WTC11 (cell line): ENCODE results near the gene CHRNA1. TPM values are rescaled to one million over a fixed set of nuclear protein-coding genes. Genes with fewer than 3 reads are reported as not detected.

ENCODE experiments used
- ATAC-seq: fragments of 200-7000 bp; cut with Tn5 transposase; 2 replicates; pipeline ENCODE4 v1.10.0; 2021; ENCODE audit warnings: mild to moderate bottlenecking, moderate library complexity
- CTCF ChIA-PET: fragments of 300-600 bp; sonication (Branson Sonifier 250); formaldehyde crosslinking; loops from one replicate; lab custom pipeline; 2021; ENCODE audit warnings: antibody characterized with exemption; lab: Charles Lee
- POLR2A ChIA-PET: fragments of 350-600 bp; sonication (Branson Sonifier 250); formaldehyde crosslinking; loops from one replicate; lab custom pipeline; 2021; ENCODE audit warnings: antibody characterized with exemption; lab: Charles Lee
- DNase-seq: peaks from one replicate; pipeline ENCODE4 v3.0.0; 2021; ENCODE audit warnings: low spot score
- H3K27ac Mint-ChIP-seq: 2 replicates; pipeline ENCODE4 v1.8.0; 2021; ENCODE audit warnings: mixed read lengths
- H3K27me3 Mint-ChIP-seq: 2 replicates; pipeline ENCODE4 v1.8.0; 2021; ENCODE audit warnings: low read depth, mild to moderate bottlenecking, moderate library complexity, mixed read lengths
- H3K36me3 Mint-ChIP-seq: 2 replicates; pipeline ENCODE4 v1.8.0; 2021; ENCODE audit warnings: mixed read lengths
- H3K4me1 Mint-ChIP-seq: 2 replicates; pipeline ENCODE4 v1.8.0; 2022; ENCODE audit warnings: mixed read lengths
- H3K4me3 Mint-ChIP-seq: 2 replicates; pipeline ENCODE4 v1.8.0; 2021; ENCODE audit warnings: mild to moderate bottlenecking, moderate library complexity, mixed read lengths
- H3K9me3 Mint-ChIP-seq: 2 replicates; pipeline ENCODE4 v1.8.0; 2021; ENCODE audit warnings: mixed read lengths
- ARID4B ChIP-seq: sonication (generic); formaldehyde crosslinking; IDR thresholded peaks from 2 replicates; pipeline ENCODE4 v1.8.0; 2023; ENCODE audit warnings: missing genetic modification reagents, mild to moderate bottlenecking, borderline replicate concordance
- ATF1 ChIP-seq: sonication (generic); formaldehyde crosslinking; IDR thresholded peaks from 2 replicates; pipeline ENCODE4 v1.8.1; 2023; ENCODE audit warnings: mild to moderate bottlenecking, moderate library complexity, missing genetic modification reagents
- ETV6 ChIP-seq: sonication (generic); formaldehyde crosslinking; IDR thresholded peaks from 2 replicates; pipeline ENCODE4 v1.8.1; 2022; ENCODE audit warnings: mild to moderate bottlenecking, missing genetic modification reagents
- FOXP1 ChIP-seq: sonication (generic); formaldehyde crosslinking; IDR thresholded peaks from 2 replicates; pipeline ENCODE4 v1.8.0; 2022; ENCODE audit warnings: missing genetic modification reagents, mild to moderate bottlenecking, moderate library complexity, borderline replicate concordance
- GTF2I ChIP-seq: fragments of 250-450 bp; sonication (Bioruptor Pico); conservative IDR thresholded peaks from 2 replicates; pipeline ENCODE4 v1.4.0; 2021; ENCODE audit warnings: mild to moderate bottlenecking
- MAX ChIP-seq: sonication (generic); formaldehyde crosslinking; IDR thresholded peaks from 2 replicates; pipeline ENCODE4 v1.8.0; 2022; ENCODE audit warnings: mild to moderate bottlenecking, missing genetic modification reagents
- NFE2L1 ChIP-seq: sonication (generic); formaldehyde crosslinking; IDR thresholded peaks from 2 replicates; pipeline ENCODE4 v1.8.1; 2023; ENCODE audit warnings: missing genetic modification reagents
- NFYB ChIP-seq: sonication (generic); formaldehyde crosslinking; conservative IDR thresholded peaks from 2 replicates; pipeline ENCODE4 v1.8.0; 2022; ENCODE audit warnings: low read depth, missing genetic modification reagents
- PRDM15 ChIP-seq: sonication (generic); formaldehyde crosslinking; IDR thresholded peaks from 2 replicates; pipeline ENCODE4 v1.8.0; 2022; ENCODE audit warnings: missing genetic modification reagents
- SMAD4 ChIP-seq: sonication (generic); formaldehyde crosslinking; IDR thresholded peaks from 2 replicates; pipeline ENCODE4 v1.8.0; 2022; ENCODE audit warnings: mild to moderate bottlenecking, missing genetic modification reagents
- USF1 ChIP-seq: sonication (generic); formaldehyde crosslinking; IDR thresholded peaks from 2 replicates; pipeline ENCODE4 v1.8.0; 2022; ENCODE audit warnings: mild to moderate bottlenecking, missing genetic modification reagents
- ZBTB21 ChIP-seq: sonication (generic); formaldehyde crosslinking; IDR thresholded peaks from 2 replicates; pipeline ENCODE4 v1.8.1; 2023; ENCODE audit warnings: mild to moderate bottlenecking, missing genetic modification reagents, borderline replicate concordance
- total RNA-seq: library from RNA; stranded (reverse); gene quantifications from 3 replicates; pipeline ENCODE4 v1.2.3, GENCODE V29; 2021
- TF ChIP-seq, protein P1 (sequence below): fragments of 200-600 bp; IDR thresholded peaks from 2 replicates; pipeline ENCODE4 v1.8.0; 2022; ENCODE audit warnings: antibody characterized with exemption
- TF ChIP-seq, protein P2 (sequence below): fragments of 250-450 bp; sonication (Bioruptor Pico); IDR thresholded peaks from 2 replicates; pipeline ENCODE4 v1.9.0; 2021; ENCODE audit warnings: mild to moderate bottlenecking
- TF ChIP-seq, protein P3 (sequence below): sonication (generic); formaldehyde crosslinking; IDR thresholded peaks from 2 replicates; pipeline ENCODE4 v1.8.1; 2023; ENCODE audit warnings: mild to moderate bottlenecking, missing genetic modification reagents, borderline replicate concordance

The CHRNA1 gene
- total RNA-seq, 1 experiment from 2014 or later = not detected

- TF ChIP-seq GTF2I (CRISPR knock-in tag) = no peak
These were observed 28.2 kb upstream of the CHRNA1 start (continued) for GRCh38 chr2:174792309-174793025.

DNA sequence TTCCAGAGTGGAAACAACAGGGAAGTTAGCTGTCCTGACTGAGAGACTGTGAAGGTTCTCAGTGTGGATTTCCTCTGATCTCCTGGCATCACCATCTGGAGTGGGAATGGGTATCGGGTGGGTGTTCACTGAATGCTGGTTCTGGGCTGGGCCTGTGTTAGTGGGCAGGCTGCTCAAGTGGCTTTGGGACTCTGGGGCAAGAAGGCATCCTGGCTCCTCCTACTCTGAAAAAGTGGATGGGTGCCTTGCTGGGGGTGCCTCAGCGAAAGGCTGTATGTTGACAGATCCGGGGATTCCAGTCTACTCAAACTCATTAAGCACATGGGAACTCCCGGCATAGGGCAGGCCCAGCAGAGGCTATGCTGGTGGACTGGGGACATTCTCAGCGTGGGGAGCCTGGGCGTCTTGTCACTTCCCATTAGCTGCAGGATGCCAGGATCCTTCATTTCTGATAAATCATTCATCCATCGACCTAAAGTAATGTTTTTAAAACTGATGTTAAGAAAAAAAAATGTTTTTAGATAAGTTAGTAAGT, 27.5 kb upstream of the CHRNA1 start:
- CTCF ChIA-PET = interaction anchor here (1.6 to 6.0 kb wide), 3 partner anchors 16 to 95 kb away, joined by 3 to 35 read pairs (median 12); no protein-coding TSS in a partner anchor
- no peak for ATAC-seq
- 0 out of 2 replicates have a peak, but pooled peaks cover 3% of the 10 kb centered on the region for H3K9me3 Mint-ChIP-seq
- POLR2A ChIA-PET = interaction anchor here (0.5 to 1.0 kb wide), 2 partner anchors 12 to 155 kb away, joined by 5 to 7 read pairs; no protein-coding TSS in a partner anchor
- TF ChIP-seq ETV6 (CRISPR knock-in tag) = no peak
- TF ChIP-seq NFE2L1 (CRISPR knock-in tag) = no peak
- TF ChIP-seq ATF1 = no peak
- no peak for TF ChIP-seq MAX (CRISPR knock-in tag)
- TF ChIP-seq, protein P1, sequence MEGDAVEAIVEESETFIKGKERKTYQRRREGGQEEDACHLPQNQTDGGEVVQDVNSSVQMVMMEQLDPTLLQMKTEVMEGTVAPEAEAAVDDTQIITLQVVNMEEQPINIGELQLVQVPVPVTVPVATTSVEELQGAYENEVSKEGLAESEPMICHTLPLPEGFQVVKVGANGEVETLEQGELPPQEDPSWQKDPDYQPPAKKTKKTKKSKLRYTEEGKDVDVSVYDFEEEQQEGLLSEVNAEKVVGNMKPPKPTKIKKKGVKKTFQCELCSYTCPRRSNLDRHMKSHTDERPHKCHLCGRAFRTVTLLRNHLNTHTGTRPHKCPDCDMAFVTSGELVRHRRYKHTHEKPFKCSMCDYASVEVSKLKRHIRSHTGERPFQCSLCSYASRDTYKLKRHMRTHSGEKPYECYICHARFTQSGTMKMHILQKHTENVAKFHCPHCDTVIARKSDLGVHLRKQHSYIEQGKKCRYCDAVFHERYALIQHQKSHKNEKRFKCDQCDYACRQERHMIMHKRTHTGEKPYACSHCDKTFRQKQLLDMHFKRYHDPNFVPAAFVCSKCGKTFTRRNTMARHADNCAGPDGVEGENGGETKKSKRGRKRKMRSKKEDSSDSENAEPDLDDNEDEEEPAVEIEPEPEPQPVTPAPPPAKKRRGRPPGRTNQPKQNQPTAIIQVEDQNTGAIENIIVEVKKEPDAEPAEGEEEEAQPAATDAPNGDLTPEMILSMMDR = no peak
- TF ChIP-seq ARID4B (CRISPR knock-in tag) = no peak
- no peak; the same call in 1 of the 2 replicates for TF ChIP-seq FOXP1 (CRISPR knock-in tag)
- TF ChIP-seq USF1 = no peak
- no peak for TF ChIP-seq SMAD4 (CRISPR knock-in tag)
- TF ChIP-seq, protein P2, sequence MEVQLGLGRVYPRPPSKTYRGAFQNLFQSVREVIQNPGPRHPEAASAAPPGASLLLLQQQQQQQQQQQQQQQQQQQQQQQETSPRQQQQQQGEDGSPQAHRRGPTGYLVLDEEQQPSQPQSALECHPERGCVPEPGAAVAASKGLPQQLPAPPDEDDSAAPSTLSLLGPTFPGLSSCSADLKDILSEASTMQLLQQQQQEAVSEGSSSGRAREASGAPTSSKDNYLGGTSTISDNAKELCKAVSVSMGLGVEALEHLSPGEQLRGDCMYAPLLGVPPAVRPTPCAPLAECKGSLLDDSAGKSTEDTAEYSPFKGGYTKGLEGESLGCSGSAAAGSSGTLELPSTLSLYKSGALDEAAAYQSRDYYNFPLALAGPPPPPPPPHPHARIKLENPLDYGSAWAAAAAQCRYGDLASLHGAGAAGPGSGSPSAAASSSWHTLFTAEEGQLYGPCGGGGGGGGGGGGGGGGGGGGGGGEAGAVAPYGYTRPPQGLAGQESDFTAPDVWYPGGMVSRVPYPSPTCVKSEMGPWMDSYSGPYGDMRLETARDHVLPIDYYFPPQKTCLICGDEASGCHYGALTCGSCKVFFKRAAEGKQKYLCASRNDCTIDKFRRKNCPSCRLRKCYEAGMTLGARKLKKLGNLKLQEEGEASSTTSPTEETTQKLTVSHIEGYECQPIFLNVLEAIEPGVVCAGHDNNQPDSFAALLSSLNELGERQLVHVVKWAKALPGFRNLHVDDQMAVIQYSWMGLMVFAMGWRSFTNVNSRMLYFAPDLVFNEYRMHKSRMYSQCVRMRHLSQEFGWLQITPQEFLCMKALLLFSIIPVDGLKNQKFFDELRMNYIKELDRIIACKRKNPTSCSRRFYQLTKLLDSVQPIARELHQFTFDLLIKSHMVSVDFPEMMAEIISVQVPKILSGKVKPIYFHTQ (CRISPR knock-in tag) = no peak
- TF ChIP-seq ZBTB21 = no peak
- TF ChIP-seq PRDM15 (CRISPR knock-in tag) = no peak
- TF ChIP-seq, protein P3, sequence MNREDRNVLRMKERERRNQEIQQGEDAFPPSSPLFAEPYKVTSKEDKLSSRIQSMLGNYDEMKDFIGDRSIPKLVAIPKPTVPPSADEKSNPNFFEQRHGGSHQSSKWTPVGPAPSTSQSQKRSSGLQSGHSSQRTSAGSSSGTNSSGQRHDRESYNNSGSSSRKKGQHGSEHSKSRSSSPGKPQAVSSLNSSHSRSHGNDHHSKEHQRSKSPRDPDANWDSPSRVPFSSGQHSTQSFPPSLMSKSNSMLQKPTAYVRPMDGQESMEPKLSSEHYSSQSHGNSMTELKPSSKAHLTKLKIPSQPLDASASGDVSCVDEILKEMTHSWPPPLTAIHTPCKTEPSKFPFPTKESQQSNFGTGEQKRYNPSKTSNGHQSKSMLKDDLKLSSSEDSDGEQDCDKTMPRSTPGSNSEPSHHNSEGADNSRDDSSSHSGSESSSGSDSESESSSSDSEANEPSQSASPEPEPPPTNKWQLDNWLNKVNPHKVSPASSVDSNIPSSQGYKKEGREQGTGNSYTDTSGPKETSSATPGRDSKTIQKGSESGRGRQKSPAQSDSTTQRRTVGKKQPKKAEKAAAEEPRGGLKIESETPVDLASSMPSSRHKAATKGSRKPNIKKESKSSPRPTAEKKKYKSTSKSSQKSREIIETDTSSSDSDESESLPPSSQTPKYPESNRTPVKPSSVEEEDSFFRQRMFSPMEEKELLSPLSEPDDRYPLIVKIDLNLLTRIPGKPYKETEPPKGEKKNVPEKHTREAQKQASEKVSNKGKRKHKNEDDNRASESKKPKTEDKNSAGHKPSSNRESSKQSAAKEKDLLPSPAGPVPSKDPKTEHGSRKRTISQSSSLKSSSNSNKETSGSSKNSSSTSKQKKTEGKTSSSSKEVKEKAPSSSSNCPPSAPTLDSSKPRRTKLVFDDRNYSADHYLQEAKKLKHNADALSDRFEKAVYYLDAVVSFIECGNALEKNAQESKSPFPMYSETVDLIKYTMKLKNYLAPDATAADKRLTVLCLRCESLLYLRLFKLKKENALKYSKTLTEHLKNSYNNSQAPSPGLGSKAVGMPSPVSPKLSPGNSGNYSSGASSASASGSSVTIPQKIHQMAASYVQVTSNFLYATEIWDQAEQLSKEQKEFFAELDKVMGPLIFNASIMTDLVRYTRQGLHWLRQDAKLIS (CRISPR knock-in tag) = no peak
- no peak for TF ChIP-seq NFYB (CRISPR knock-in tag)
- TF ChIP-seq, all 79 proteins: peak for 0
- peaks cover 96% of the 10 kb centered on the region for H3K4me1 Mint-ChIP-seq
- H3K4me3 Mint-ChIP-seq = no peak overlapping the region
- H3K36me3 Mint-ChIP-seq = peaks cover 5% of the 10 kb centered on the region; the same call in 1 of the 2 replicates
- H3K27me3 Mint-ChIP-seq = no peaks in the 10 kb centered on the region
- no peak overlapping the region for H3K27ac Mint-ChIP-seq
- no peak for DNase-seq
